GM23338 (cell line): Measurements from ENCODE around the gene OR14I1. TPM values are rescaled to one million over a fixed set of nuclear protein-coding genes. Genes with fewer than 3 reads are reported as not detected.

ENCODE experiments used
- ATAC-seq: fragments of 200-7000 bp; cut with Tn5 transposase; 3 replicates; pipeline ENCODE4 v1.9.1; 2020
- DNase-seq: peaks from one replicate; pipeline ENCODE4 v3.0.0-alpha.2; 2015; ENCODE audit warnings: low spot score
- H2AFZ ChIP-seq: fragments of 200-600 bp; sonication (generic); 2 replicates; pipeline ENCODE4 v1.8.0; 2016; ENCODE audit warnings: antibody characterized with exemption, mild to moderate bottlenecking, moderate library complexity
- H3F3A ChIP-seq: fragments of 200-600 bp; sonication (generic); replicated peaks from 2 replicates; pipeline ENCODE4 v1.8.0; 2017; ENCODE audit warnings: antibody characterized with exemption, mixed run types, low read depth
- H3K27ac ChIP-seq: fragments of 200-600 bp; sonication (generic); 2 replicates; pipeline ENCODE4 v1.6.1; 2016; ENCODE audit warnings: low read depth
- H3K27me3 ChIP-seq: fragments of 200-600 bp; sonication (generic); 2 replicates; pipeline ENCODE4 v1.8.0; 2016; ENCODE audit warnings: mild to moderate bottlenecking, mixed run types, moderate library complexity; ENCODE audit not compliant: insufficient read depth
- H3K36me3 ChIP-seq: fragments of 200-600 bp; sonication (generic); 2 replicates; pipeline ENCODE4 v1.8.0; 2016; ENCODE audit warnings: mild to moderate bottlenecking; ENCODE audit not compliant: insufficient read depth
- H3K4me1 ChIP-seq: fragments of 200-600 bp; sonication (generic); 2 replicates; pipeline ENCODE4 v1.8.0; 2016; ENCODE audit warnings: mild to moderate bottlenecking, moderate library complexity; ENCODE audit not compliant: insufficient read depth
- H3K4me2 ChIP-seq: fragments of 200-600 bp; sonication (generic); 2 replicates; pipeline ENCODE4 v1.7.1; 2017; ENCODE audit warnings: mixed run types
- H3K4me3 ChIP-seq: fragments of 200-600 bp; sonication (generic); 2 replicates; pipeline ENCODE4 v1.6.1; 2016; ENCODE audit warnings: mixed run types
- H3K79me2 ChIP-seq: fragments of 200-600 bp; sonication (generic); replicated peaks from 2 replicates; pipeline ENCODE4 v1.8.0; 2017; ENCODE audit warnings: mild to moderate bottlenecking; ENCODE audit not compliant: insufficient read depth
- H3K9me2 ChIP-seq: fragments of 200-600 bp; sonication (generic); 2 replicates; pipeline ENCODE4 v1.8.0; 2017; ENCODE audit not compliant: insufficient read depth
- H4K20me1 ChIP-seq: fragments of 200-600 bp; sonication (generic); replicated peaks from 2 replicates; pipeline ENCODE4 v1.8.0; 2017; ENCODE audit warnings: mild to moderate bottlenecking; ENCODE audit not compliant: insufficient read depth
- H3K27ac Mint-ChIP-seq: 2 replicates; pipeline ENCODE4 v1.8.0; 2020; ENCODE audit warnings: inconsistent platforms, mild to moderate bottlenecking, moderate library complexity, mixed read lengths
- H3K27me3 Mint-ChIP-seq: 3 replicates; pipeline ENCODE4 v1.8.0; 2022; ENCODE audit warnings: low read depth, mild to moderate bottlenecking, moderate library complexity, mixed read lengths, inconsistent platforms; ENCODE audit not compliant: insufficient read depth, poor library complexity
- H3K36me3 Mint-ChIP-seq: 3 replicates; pipeline ENCODE4 v1.8.0; 2021; ENCODE audit warnings: low read depth, mild to moderate bottlenecking, inconsistent platforms, moderate library complexity, mixed read lengths
- H3K4me1 Mint-ChIP-seq: 3 replicates; pipeline ENCODE4 v1.8.0; 2020; ENCODE audit warnings: mild to moderate bottlenecking, inconsistent platforms, mixed read lengths
- H3K4me3 Mint-ChIP-seq: 3 replicates; pipeline ENCODE4 v1.8.0; 2021; ENCODE audit warnings: moderate library complexity, mild to moderate bottlenecking, inconsistent platforms, mixed read lengths
- H3K9me3 Mint-ChIP-seq: 3 replicates; pipeline ENCODE4 v1.8.0; 2020; ENCODE audit warnings: moderate library complexity, mild to moderate bottlenecking, inconsistent platforms, mixed read lengths
- CTCF ChIP-seq, 2 experiments: fragments of 200-600 bp in 1 of 2; sonication (generic) in 1 of 2; conservative IDR thresholded peaks; 2 replicates each; pipeline versions ENCODE4 v1.5.1 to v1.6.1; 2016 to 2017; ENCODE audit warnings: antibody characterized with exemption in 2 of 2, low read depth in 2 of 2, mild to moderate bottlenecking in 2 of 2, moderate library complexity in 1 of 2
- JUNB ChIP-seq: IDR thresholded peaks from one replicate; pipeline ENCODE4 v1.6.1; 2016; ENCODE audit warnings: antibody characterized with exemption; ENCODE audit not compliant: unreplicated experiment
- NANOG ChIP-seq: IDR thresholded peaks from 2 replicates; pipeline ENCODE4 v1.6.1; 2016; ENCODE audit warnings: antibody characterized with exemption, borderline replicate concordance
- ZNF331 ChIP-seq: fragments of 250-450 bp; sonication (Bioruptor Pico); IDR thresholded peaks from 2 replicates; pipeline ENCODE4 v1.5.0; 2020; ENCODE audit warnings: low read depth, mild to moderate bottlenecking, moderate library complexity
- ZNF462 ChIP-seq: fragments of 250-450 bp; sonication (Bioruptor Pico); IDR thresholded peaks from 2 replicates; pipeline ENCODE4 v1.5.0; 2020; ENCODE audit warnings: mild to moderate bottlenecking, moderate library complexity
- polyA plus RNA-seq: library from polyadenylated mRNA; unstranded; fragments of >200 nt; fragmentation: Nextera tagmentation; extraction: Ambion mirVana; gene quantifications from 2 replicates; pipeline ENCODE4 v1.2.1, GENCODE V29; 2016
- total RNA-seq: library from RNA; depleted of rRNA; stranded (reverse); fragments of >200 nt; shearing (Covaris generic); gene quantifications from 2 replicates; pipeline ENCODE4 v1.2.3, GENCODE V29; 2014

Gene OR14I1
- total and polyA plus RNA-seq, 2 experiments from 2014 or later, result not detected

GRCh38 chr1:248714248-248714647 lies 11.7 kb upstream of the OR14I1 start:
- no peaks in the 10 kb centered on the region for H3F3A ChIP-seq
- peak; percentile 35 for DNase-seq
- no peak overlapping the region for H3K4me3 Mint-ChIP-seq
- H3K4me2 ChIP-seq, result no peak overlapping the region
- no peak overlapping the region for H3K4me3 ChIP-seq
- H3K4me1 ChIP-seq, result no peaks in the 10 kb centered on the region
- no peaks in the 10 kb centered on the region for H3K9me2 ChIP-seq
- peaks cover 23% of the 10 kb centered on the region for H3K36me3 Mint-ChIP-seq
- H2AFZ ChIP-seq, result no peak overlapping the region
- peaks cover 34% of the 10 kb centered on the region for H3K9me3 Mint-ChIP-seq
- H3K79me2 ChIP-seq, result no peaks in the 10 kb centered on the region
- no peaks in the 10 kb centered on the region for H3K4me1 Mint-ChIP-seq
- no peak overlapping the region for H3K27ac Mint-ChIP-seq
- no peaks in the 10 kb centered on the region for H3K27me3 ChIP-seq
- 0 out of 2 replicates have a peak, but pooled peaks cover 14% of the 10 kb centered on the region for H3K36me3 ChIP-seq
- H3K27ac ChIP-seq, result no peak overlapping the region
- no peak for TF ChIP-seq NANOG
- no peak for TF ChIP-seq ZNF462 (CRISPR knock-in tag)
- TF ChIP-seq CTCF (conservative IDR thresholded peaks at IDR 0.05; ENCODE audit: low read depth in 2 of 2), result no peak
- no peak for TF ChIP-seq ZNF331 (CRISPR knock-in tag)
- no peak for TF ChIP-seq JUNB
- H4K20me1 ChIP-seq, result no peaks in the 10 kb centered on the region
- peaks cover 2% of the 10 kb centered on the region for H3K27me3 Mint-ChIP-seq
- no peak for ATAC-seq
